GM12878 (cell line): ENCODE data around the gene PDPN. TPM values are rescaled to one million over a fixed set of nuclear protein-coding genes. Genes with fewer than 3 reads are reported as not detected.

ENCODE experiments used
- ATAC-seq: fragments of 200-7000 bp; cut with Tn5 transposase; 3 replicates; pipeline ENCODE4 v1.9.1; 2020; ENCODE audit warnings: mild to moderate bottlenecking, moderate library complexity
- BruUV-seq: library from RNA; stranded (reverse); fragments of 400-500 nt; replicated peaks from 2 replicates; lab custom pipeline; 2021; lab: Mats Ljungman, UMichigan
- CTCF ChIA-PET: fragments of 300-600 bp; sonication (Branson Sonifier 250); formaldehyde crosslinking; extraction: SDS; loops from one replicate; lab custom pipeline; 2021; ENCODE audit warnings: inconsistent platforms; lab: Yijun Ruan, JAX
- POLR2A ChIA-PET: fragments of 350-600 bp; formaldehyde crosslinking; extraction: SDS; loops from one replicate; lab custom pipeline; 2021; ENCODE audit warnings: inconsistent platforms; lab: Charles Lee
- RAD21 ChIA-PET: fragments of 300-600 bp; sonication (Branson Sonifier 250); formaldehyde crosslinking; loops from one replicate; lab custom pipeline; 2023; ENCODE audit warnings: antibody characterized with exemption; ENCODE audit not compliant: unreplicated experiment; lab: Charles Lee
- SMC1A ChIA-PET: fragments of 300-600 bp; sonication (Branson Sonifier 250); formaldehyde crosslinking; loops from one replicate; lab custom pipeline; 2023; ENCODE audit not compliant: unreplicated experiment, uncharacterized antibody; lab: Charles Lee
- DNase-seq: peaks from one replicate; pipeline ENCODE4 v3.0.0-alpha.2; 2011; ENCODE audit warnings: low read depth, low spot score
- FAIRE-seq: peaks from 3 replicates; lab custom pipeline; 2011; peaks lifted over from hg19 to GRCh38; lab: Jason Lieb, UNC
- H2AFZ ChIP-seq: 2 replicates; pipeline ENCODE4 v1.6.0; 2011; ENCODE audit warnings: low read depth, low read length, control low read depth; ENCODE audit not compliant: control insufficient read depth
- H3K27ac ChIP-seq: 2 replicates; pipeline ENCODE4 v1.5.1; 2011; ENCODE audit warnings: control low read depth; ENCODE audit not compliant: control insufficient read depth, insufficient read depth
- H3K27me3 ChIP-seq, 2 experiments: replicated peaks in 1 of 2; 2 replicates each; pipeline versions ENCODE4 v1.6.0 to v1.6.1; 2011; ENCODE audit warnings: low read length in 1 of 2; ENCODE audit not compliant: control insufficient read depth in 2 of 2, insufficient read depth in 2 of 2
- H3K36me3 ChIP-seq, 2 experiments: 2 replicates each; pipeline ENCODE4 v1.5.1; 2011; ENCODE audit warnings: low read length in 1 of 2; ENCODE audit not compliant: control insufficient read depth in 2 of 2, insufficient read depth in 2 of 2
- H3K4me1 ChIP-seq: 2 replicates; pipeline ENCODE4 v1.6.1; 2011; ENCODE audit warnings: mild to moderate bottlenecking, low read length, moderate library complexity, mixed read lengths; ENCODE audit not compliant: control insufficient read depth, insufficient read depth
- H3K4me2 ChIP-seq: 2 replicates; pipeline ENCODE4 v1.6.0; 2011; ENCODE audit warnings: control low read depth; ENCODE audit not compliant: control insufficient read depth, insufficient read depth
- H3K4me3 ChIP-seq: fragments of 200-600 bp; sonication (generic); 2 replicates; pipeline ENCODE4 v1.5.1; 2016
- H3K79me2 ChIP-seq: 2 replicates; pipeline ENCODE4 v1.6.0; 2011; ENCODE audit warnings: low read length; ENCODE audit not compliant: control insufficient read depth, insufficient read depth
- H3K9ac ChIP-seq: 2 replicates; pipeline ENCODE4 v1.8.0; 2011; ENCODE audit warnings: low read length, control low read depth, mixed read lengths; ENCODE audit not compliant: control insufficient read depth, insufficient read depth
- H3K9me3 ChIP-seq: replicated peaks from 3 replicates; pipeline ENCODE4 v1.5.1; 2011; ENCODE audit warnings: mild to moderate bottlenecking, low read length; ENCODE audit not compliant: control insufficient read depth, insufficient read depth
- H4K20me1 ChIP-seq: 2 replicates; pipeline ENCODE4 v1.6.0; 2011; ENCODE audit not compliant: control insufficient read depth, insufficient read depth
- ETV6 ChIP-seq, 2 experiments: fragments of 450-650 bp in 1 of 2; IDR thresholded peaks in 1 of 2; conservative IDR thresholded peaks in 1 of 2; 2 replicates each; pipeline ENCODE4 v1.6.1; 2014; ENCODE audit warnings: antibody characterized with exemption in 1 of 2, borderline replicate concordance in 1 of 2, low read depth in 1 of 2, mild to moderate bottlenecking in 1 of 2, moderate library complexity in 1 of 2
- GABPA ChIP-seq: IDR thresholded peaks from 2 replicates; pipeline ENCODE4 v1.6.1; 2014; ENCODE audit warnings: antibody characterized with exemption, low read depth, mild to moderate bottlenecking, inconsistent platforms
- MYB ChIP-seq: fragments of 150-350 bp; IDR thresholded peaks from 2 replicates; pipeline ENCODE4 v1.6.1; 2014; ENCODE audit warnings: mild to moderate bottlenecking, low read depth, low read length, borderline replicate concordance
- NR2C1 ChIP-seq: fragments of 450-650 bp; IDR thresholded peaks from 2 replicates; pipeline ENCODE4 v1.6.1; 2017; ENCODE audit warnings: antibody characterized with exemption, mild to moderate bottlenecking, moderate library complexity
- NRF1 ChIP-seq: conservative IDR thresholded peaks from 2 replicates; pipeline ENCODE4 v1.6.1; 2011; ENCODE audit warnings: mild to moderate bottlenecking, low read depth, low read length, improper control_type of control experiment
- RELA ChIP-seq: fragments of 450-650 bp; IDR thresholded peaks from 2 replicates; pipeline ENCODE4 v1.8.0; 2014; ENCODE audit warnings: borderline replicate concordance; ENCODE audit not compliant: partially characterized antibody
- TCF12 ChIP-seq: IDR thresholded peaks from 2 replicates; pipeline ENCODE4 v1.6.1; 2011; ENCODE audit warnings: low read depth, mild to moderate bottlenecking, low read length
- USF1 ChIP-seq: IDR thresholded peaks from 2 replicates; pipeline ENCODE4 v1.6.1; 2011; ENCODE audit warnings: borderline replicate concordance, low read depth, mild to moderate bottlenecking, moderate library complexity, mixed read lengths, low read length; ENCODE audit not compliant: insufficient read depth; ENCODE audit errors: extremely low read length
- ZBTB40 ChIP-seq: fragments of 450-650 bp; IDR thresholded peaks from 2 replicates; pipeline ENCODE4 v1.6.1; 2016; ENCODE audit warnings: mild to moderate bottlenecking, moderate library complexity, borderline replicate concordance
- ZNF687 ChIP-seq: fragments of 450-650 bp; IDR thresholded peaks from 2 replicates; pipeline ENCODE4 v1.6.1; 2017; ENCODE audit warnings: mild to moderate bottlenecking, moderate library complexity
- WGBS: methylation state at CpG from one replicate; pipeline ENCODE4 v1.1.6; 2016; ENCODE audit warnings: low lambda C conversion rate; ENCODE audit not compliant: insufficient replicate concordance, insufficient coverage; ENCODE audit errors: missing lambda C conversion rate; 5-methylcytosine and 5-hydroxymethylcytosine counted together
- in situ Hi-C: fragments of 300-500 bp; cut with MboI; formaldehyde crosslinking; loops from 9 replicates; pipeline ENCODE4 v1.14.3; 2018; ENCODE audit warnings: mixed read lengths
- intact Hi-C: fragments of 100-400 bp; cut with micrococcal nuclease; formaldehyde crosslinking; loops from one replicate; pipeline ENCODE4 v1.14.2; 2022; ENCODE audit not compliant: unreplicated experiment
- polyA plus RNA-seq, 11 experiments: library from polyadenylated mRNA; depleted of rRNA in 4 of 11; unstranded in 6 of 11; stranded (reverse) in 5 of 11; fragments of >200 nt; fragmentation: Nextera tagmentation in 4 of 11; fragmentation: Illumina TruSeq in 1 of 11; extraction: Ambion mirVana in 4 of 11; extraction: Trizol in 1 of 11; gene quantifications; 1 replicate in 1 of 11; 2 replicates in 10 of 11; pipeline versions ENCODE4 v1.2.1 to v1.2.3, GENCODE V29; 2011 to 2016; ENCODE audit warnings: inconsistent platforms in 2 of 11, missing spikeins in 2 of 11, low read depth in 1 of 11
- total RNA-seq, 4 experiments: library from RNA; depleted of rRNA in 3 of 4; stranded (reverse); fragments of >200 nt in 3 of 4; fragmentation: Illumina TruSeq in 1 of 4; extraction: Trizol in 1 of 4; gene quantifications; 2 replicates each; pipeline versions ENCODE4 v1.2.1 to v1.2.3, GENCODE V29; 2013 to 2021
- TF ChIP-seq, protein P1 (sequence below): IDR thresholded peaks from 2 replicates; pipeline ENCODE4 v1.6.1; 2011; ENCODE audit warnings: low read depth, low read length, improper control_type of control experiment, borderline replicate concordance

Gene PDPN
- total and polyA plus RNA-seq, 10 of the 15 experiments (the other 5 are each of a cell fraction or from before 2014, with no cell fraction given): 0.21 TPM; not detected in 9

DNA sequence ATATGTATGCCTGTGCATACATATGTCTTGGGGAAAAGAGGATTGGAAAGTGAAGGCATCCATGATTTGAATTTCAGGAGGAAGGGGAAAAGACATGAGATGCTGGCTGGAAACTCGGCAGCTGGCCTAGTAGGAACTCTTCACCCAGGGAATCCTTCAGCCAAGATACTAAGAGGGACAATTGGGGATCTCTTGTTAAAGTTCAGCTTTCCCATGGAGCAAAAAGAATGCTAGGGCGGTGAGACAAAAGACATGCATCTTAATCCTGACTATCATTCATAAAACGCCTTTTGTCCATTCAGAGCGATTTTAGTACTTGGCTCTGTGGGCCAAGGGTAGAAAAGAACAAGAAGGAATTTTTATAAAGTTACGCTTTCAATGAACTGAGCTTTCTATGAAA lies 20.5 kb downstream of the PDPN start (continued):
- TF ChIP-seq ZNF687 (no peak), TCF12 (no peak), MYB (no peak), GABPA (no peak)

GRCh38 chr1:13604721-13605120 lies 21.1 kb downstream of the PDPN start:
- ATAC-seq (no peak), FAIRE-seq (no peak), DNase-seq (no peak)
- no peaks in the 10 kb centered on the region for H3K79me2 ChIP-seq
- no peak overlapping the region for H3K27ac ChIP-seq
- H3K4me1 ChIP-seq: no peaks in the 10 kb centered on the region
- intact Hi-C loops: no loop called here
- H3K4me2 ChIP-seq: no peak overlapping the region
- H3K9me3 ChIP-seq: no peaks in the 10 kb centered on the region
- in situ Hi-C loops: no loop called here
- CTCF ChIA-PET: no interaction called here
- POLR2A ChIA-PET: no interaction called here
- no TSS peak for BruUV-seq
- no peaks in the 10 kb centered on the region for H3K36me3 ChIP-seq
- H4K20me1 ChIP-seq: no peaks in the 10 kb centered on the region
- SMC1A ChIA-PET: no interaction called here
- H3K27me3 ChIP-seq: no peaks in the 10 kb centered on the region
- H3K4me3 ChIP-seq: no peak overlapping the region
- no peak for TF ChIP-seq TCF12
- TF ChIP-seq RELA: no peak
- TF ChIP-seq NRF1: no peak
- TF ChIP-seq USF1: no peak
- TF ChIP-seq ZBTB40: no peak
- TF ChIP-seq ETV6 (conservative IDR thresholded peaks at IDR 0.05 in 1 of 2, IDR thresholded peaks at IDR 0.05 in 1 of 2; ENCODE audit: borderline replicate concordance in 1 of 2, low read depth in 1 of 2): no peak
- no peak for TF ChIP-seq NR2C1
- TF ChIP-seq, protein P1, sequence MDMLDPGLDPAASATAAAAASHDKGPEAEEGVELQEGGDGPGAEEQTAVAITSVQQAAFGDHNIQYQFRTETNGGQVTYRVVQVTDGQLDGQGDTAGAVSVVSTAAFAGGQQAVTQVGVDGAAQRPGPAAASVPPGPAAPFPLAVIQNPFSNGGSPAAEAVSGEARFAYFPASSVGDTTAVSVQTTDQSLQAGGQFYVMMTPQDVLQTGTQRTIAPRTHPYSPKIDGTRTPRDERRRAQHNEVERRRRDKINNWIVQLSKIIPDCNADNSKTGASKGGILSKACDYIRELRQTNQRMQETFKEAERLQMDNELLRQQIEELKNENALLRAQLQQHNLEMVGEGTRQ: no peak
- no peak overlapping the region for H2AFZ ChIP-seq
- RAD21 ChIA-PET: no interaction called here
- H3K9ac ChIP-seq: no peak overlapping the region
- 0% methylated on average over 3 of the region's 3 CpGs for WGBS
